ENCODE results near the gene CLK1.

DNA sequence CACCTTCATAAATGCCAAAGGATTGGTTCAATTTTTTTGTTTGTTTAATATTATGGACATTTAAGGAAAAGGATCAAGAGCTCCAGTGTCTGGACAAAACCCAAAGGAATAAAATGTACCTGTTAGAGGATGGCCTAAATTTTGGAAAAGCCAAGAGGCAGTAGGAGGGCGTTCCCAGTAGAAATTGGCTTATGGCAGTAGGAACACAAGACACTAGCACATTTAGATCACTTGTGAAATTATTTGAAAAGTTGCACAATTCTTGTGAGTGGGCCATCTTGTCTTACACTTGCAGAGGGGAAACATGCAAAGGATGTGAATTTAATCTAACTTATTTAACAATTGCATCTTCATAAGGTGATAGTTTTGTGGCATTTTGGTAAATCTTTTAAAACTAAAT lies 49.5 kb downstream of the CLK1 start:
- TF ChIP-seq, protein P1, sequence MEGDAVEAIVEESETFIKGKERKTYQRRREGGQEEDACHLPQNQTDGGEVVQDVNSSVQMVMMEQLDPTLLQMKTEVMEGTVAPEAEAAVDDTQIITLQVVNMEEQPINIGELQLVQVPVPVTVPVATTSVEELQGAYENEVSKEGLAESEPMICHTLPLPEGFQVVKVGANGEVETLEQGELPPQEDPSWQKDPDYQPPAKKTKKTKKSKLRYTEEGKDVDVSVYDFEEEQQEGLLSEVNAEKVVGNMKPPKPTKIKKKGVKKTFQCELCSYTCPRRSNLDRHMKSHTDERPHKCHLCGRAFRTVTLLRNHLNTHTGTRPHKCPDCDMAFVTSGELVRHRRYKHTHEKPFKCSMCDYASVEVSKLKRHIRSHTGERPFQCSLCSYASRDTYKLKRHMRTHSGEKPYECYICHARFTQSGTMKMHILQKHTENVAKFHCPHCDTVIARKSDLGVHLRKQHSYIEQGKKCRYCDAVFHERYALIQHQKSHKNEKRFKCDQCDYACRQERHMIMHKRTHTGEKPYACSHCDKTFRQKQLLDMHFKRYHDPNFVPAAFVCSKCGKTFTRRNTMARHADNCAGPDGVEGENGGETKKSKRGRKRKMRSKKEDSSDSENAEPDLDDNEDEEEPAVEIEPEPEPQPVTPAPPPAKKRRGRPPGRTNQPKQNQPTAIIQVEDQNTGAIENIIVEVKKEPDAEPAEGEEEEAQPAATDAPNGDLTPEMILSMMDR (IDR thresholded peaks at IDR 0.05) = no peak
- TF ChIP-seq POLR2A (IDR thresholded peaks at IDR 0.05) = no peak

All from adrenal gland (tissue), 5 donors.